Adipocyte (in vitro differentiated cells): ENCODE measurements around the gene GAS2.

Experiments used
- DNase-seq: peaks from one replicate; pipeline ENCODE4 v3.0.0-alpha.2; 2015; ENCODE audit warnings: low read depth
- H3K27me3 ChIP-seq: replicated peaks from 2 replicates; pipeline ENCODE4 v1.7.0; 2013; ENCODE audit warnings: mild to moderate bottlenecking, low read length, moderate library complexity; ENCODE audit not compliant: control insufficient read depth, insufficient read depth
- H3K36me3 ChIP-seq: 2 replicates; pipeline ENCODE4 v1.7.0; 2013; ENCODE audit warnings: low read length, mild to moderate bottlenecking, moderate library complexity; ENCODE audit not compliant: control insufficient read depth, insufficient read depth, severe bottlenecking
- H3K4me1 ChIP-seq: 2 replicates; pipeline ENCODE4 v1.7.0; 2013; ENCODE audit warnings: mild to moderate bottlenecking, low read length, moderate library complexity; ENCODE audit not compliant: control insufficient read depth, insufficient read depth
- H3K4me3 ChIP-seq: 2 replicates; pipeline ENCODE4 v1.7.0; 2013; ENCODE audit warnings: mild to moderate bottlenecking, low read length, moderate library complexity
- H3K9ac ChIP-seq: 2 replicates; pipeline ENCODE4 v1.7.0; 2013; ENCODE audit warnings: mild to moderate bottlenecking, low read length, moderate library complexity
- H3K9me3 ChIP-seq: 2 replicates; pipeline ENCODE4 v1.7.0; 2013; ENCODE audit warnings: mild to moderate bottlenecking, low read length, moderate library complexity; ENCODE audit not compliant: control insufficient read depth

GAS2 gene

DNA sequence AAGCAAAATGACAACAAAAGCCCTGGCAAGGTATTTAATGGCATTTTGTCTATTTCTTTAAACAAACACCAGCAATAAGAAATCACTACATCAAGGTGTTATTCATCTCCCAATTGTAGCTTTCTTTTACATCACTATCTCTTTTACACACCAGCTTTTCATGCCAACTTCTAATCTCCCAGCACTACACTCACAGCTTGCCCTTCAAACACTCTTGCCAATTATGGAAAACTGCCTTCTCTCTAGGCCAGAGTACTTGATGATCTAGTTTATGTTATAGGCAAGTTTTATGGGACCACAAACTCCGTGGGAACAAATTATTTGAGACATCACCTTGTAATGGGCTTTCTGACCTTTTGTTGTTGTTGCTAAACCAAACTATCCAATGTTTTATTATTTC, 101.9 kb downstream of the GAS2 start:
- Histone ChIP-seq H3K9me3 (no peaks in the 10 kb centered on the region), H3K4me3 (no peak overlapping the region), H3K36me3 (no peaks in the 10 kb centered on the region), H3K4me1 (no peaks in the 10 kb centered on the region), H3K9ac (no peak overlapping the region), H3K27me3 (no peaks in the 10 kb centered on the region)
- DNase-seq = no peak

GRCh38 chr11:22769081-22769480, 102.7 kb downstream of the GAS2 start:
- DNase-seq = no peak
- H3K9me3 ChIP-seq = no peaks in the 10 kb centered on the region
- no peaks in the 10 kb centered on the region for H3K36me3 ChIP-seq
- no peak overlapping the region for H3K9ac ChIP-seq
- H3K4me3 ChIP-seq = no peak overlapping the region
- no peaks in the 10 kb centered on the region for H3K4me1 ChIP-seq
- no peaks in the 10 kb centered on the region for H3K27me3 ChIP-seq

DNA sequence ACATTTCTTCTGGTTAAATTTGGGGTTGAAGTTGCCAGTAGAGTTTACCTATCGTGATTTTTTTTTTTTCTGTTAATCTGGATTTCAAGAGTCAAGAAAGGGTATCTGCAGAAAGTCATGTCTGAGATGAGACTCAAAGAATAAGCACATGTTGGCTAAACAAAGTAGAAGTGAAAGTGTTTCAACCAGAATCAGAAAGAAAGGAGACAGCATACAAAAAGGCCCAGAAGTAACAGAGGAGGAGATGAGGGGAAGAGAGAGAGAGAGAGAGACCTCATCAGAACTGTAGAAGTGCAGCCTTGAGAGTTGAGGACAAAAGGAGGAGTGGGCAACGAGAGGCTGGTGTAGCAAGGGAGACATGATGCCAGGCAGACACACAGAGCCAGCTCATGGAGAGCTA, 108.3 kb downstream of the GAS2 start:
- Histone ChIP-seq H3K9ac (no peak overlapping the region), H3K4me3 (no peak overlapping the region), H3K4me1 (no peaks in the 10 kb centered on the region), H3K36me3 (no peaks in the 10 kb centered on the region), H3K27me3 (peaks cover 3% of the 10 kb centered on the region), H3K9me3 (no peaks in the 10 kb centered on the region)
- no peak for DNase-seq

- Histone ChIP-seq H3K9ac (no peak overlapping the region), H3K36me3 (no peaks in the 10 kb centered on the region), H3K4me3 (no peak overlapping the region), H3K27me3 (peaks cover 3% of the 10 kb centered on the region), H3K4me1 (no peaks in the 10 kb centered on the region), H3K9me3 (no peaks in the 10 kb centered on the region)
- DNase-seq = no peak
These were observed 108.8 kb downstream of the GAS2 start for GRCh38 chr11:22775248-22775647.

GRCh38 chr11:22778642-22779041, 112.2 kb downstream of the GAS2 start:
- H3K9ac ChIP-seq = no peak overlapping the region
- no peak for DNase-seq
- H3K27me3 ChIP-seq = peaks cover 3% of the 10 kb centered on the region
- no peaks in the 10 kb centered on the region for H3K4me1 ChIP-seq
- H3K36me3 ChIP-seq = no peaks in the 10 kb centered on the region
- no peak overlapping the region for H3K4me3 ChIP-seq
- H3K9me3 ChIP-seq = no peaks in the 10 kb centered on the region

DNA sequence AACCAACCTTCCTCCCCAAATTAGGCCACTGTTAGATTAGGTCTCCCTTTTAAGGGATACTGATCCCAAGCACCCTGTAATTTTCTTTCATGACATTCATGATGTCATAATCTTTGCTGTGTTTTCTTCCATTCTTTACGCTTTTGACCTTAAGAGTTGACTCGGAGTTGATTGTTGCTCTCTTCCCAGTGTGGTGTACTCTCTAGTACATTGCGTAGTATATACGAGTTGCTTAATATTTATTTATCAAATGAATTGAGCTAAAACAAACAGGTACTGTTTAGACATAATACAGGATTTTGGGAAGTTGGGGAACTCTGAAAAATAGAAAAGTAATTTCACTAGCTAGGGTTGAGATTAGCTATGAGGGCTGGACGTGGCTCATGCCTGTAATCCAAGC, 113.4 kb downstream of the GAS2 start:
- Histone ChIP-seq H3K36me3 (no peaks in the 10 kb centered on the region), H3K4me1 (no peaks in the 10 kb centered on the region), H3K9ac (no peak overlapping the region), H3K4me3 (no peak overlapping the region), H3K9me3 (peaks cover 5% of the 10 kb centered on the region), H3K27me3 (peaks cover 3% of the 10 kb centered on the region)
- DNase-seq = no peak

- no peaks in the 10 kb centered on the region for H3K27me3 ChIP-seq
- no peaks in the 10 kb centered on the region for H3K36me3 ChIP-seq
- H3K4me3 ChIP-seq = no peak overlapping the region
- H3K4me1 ChIP-seq = no peaks in the 10 kb centered on the region
- DNase-seq = no peak
- H3K9ac ChIP-seq = no peak overlapping the region
- peaks cover 5% of the 10 kb centered on the region for H3K9me3 ChIP-seq
These were observed 114.7 kb downstream of the GAS2 start for GRCh38 chr11:22780952-22781593.

- Histone ChIP-seq H3K9me3 (peaks cover 5% of the 10 kb centered on the region), H3K4me3 (no peak overlapping the region), H3K4me1 (peaks cover 4% of the 10 kb centered on the region), H3K36me3 (no peaks in the 10 kb centered on the region), H3K27me3 (no peaks in the 10 kb centered on the region), H3K9ac (no peak overlapping the region)
- DNase-seq = no peak
These were observed 118.8 kb downstream of the GAS2 start for GRCh38 chr11:22785251-22785650.

- Histone ChIP-seq H3K9ac (no peak overlapping the region), H3K9me3 (peaks cover 5% of the 10 kb centered on the region), H3K27me3 (no peaks in the 10 kb centered on the region), H3K4me1 (peaks cover 4% of the 10 kb centered on the region), H3K36me3 (no peaks in the 10 kb centered on the region), H3K4me3 (no peak overlapping the region)
- no peak for DNase-seq
These were observed 120.1 kb downstream of the GAS2 start for GRCh38 chr11:22786475-22786874.

DNA sequence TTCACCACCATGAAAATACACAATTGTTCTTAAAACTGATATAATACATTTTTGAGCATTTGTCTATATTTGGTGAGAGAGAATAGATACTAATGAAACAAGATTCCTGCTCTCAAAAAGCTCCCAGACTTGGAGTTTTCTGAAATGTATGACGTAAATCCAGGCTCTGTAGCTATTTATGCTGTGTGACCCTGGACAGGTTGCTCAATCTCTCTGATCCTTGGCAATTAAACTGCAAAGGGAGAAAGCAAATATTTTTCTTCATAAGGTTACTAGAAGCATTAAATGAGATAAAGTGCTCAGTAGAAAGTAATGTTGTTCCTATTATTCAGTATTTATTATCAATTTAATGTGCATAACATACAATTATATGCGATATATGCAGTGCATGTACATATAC, 120.6 kb downstream of the GAS2 start:
- Histone ChIP-seq H3K4me3 (no peak overlapping the region), H3K9ac (no peak overlapping the region), H3K36me3 (no peaks in the 10 kb centered on the region), H3K9me3 (peaks cover 5% of the 10 kb centered on the region), H3K4me1 (peaks cover 6% of the 10 kb centered on the region), H3K27me3 (no peaks in the 10 kb centered on the region)
- DNase-seq = no peak

DNA sequence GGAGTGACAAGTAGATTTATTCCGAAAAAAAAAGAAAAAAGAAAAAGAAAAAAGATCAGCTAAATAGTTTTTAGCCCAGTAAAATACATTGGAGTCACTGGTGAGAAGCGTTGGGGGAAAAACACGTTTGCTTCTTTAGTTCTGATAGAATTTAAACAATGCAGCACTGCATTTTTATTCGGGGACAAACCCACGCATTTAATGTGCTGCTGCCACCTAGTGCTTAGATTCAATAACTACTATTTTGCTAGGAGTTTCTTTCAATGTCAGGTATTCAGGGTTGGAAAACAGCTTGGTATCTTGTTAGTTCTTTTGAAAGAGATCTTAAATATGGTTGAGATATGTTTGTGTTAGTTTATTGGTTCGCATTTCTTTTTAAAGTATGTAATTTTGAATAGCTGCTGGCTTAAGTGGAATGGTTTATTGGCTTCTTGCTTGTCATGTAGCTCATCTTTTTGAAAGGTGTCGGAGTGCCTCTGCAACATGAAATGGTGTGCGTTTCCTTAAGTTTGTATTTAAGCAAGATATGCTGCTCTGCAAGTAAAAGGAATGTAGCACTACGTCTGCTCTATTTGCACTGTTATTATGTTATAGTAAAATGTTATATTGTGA, 121.2 kb downstream of the GAS2 start:
- no peaks in the 10 kb centered on the region for H3K27me3 ChIP-seq
- peak; percentile 79 for DNase-seq
- H3K9ac ChIP-seq = no peak overlapping the region
- no peak overlapping the region for H3K4me3 ChIP-seq
- H3K36me3 ChIP-seq = no peaks in the 10 kb centered on the region
- peaks cover 5% of the 10 kb centered on the region for H3K9me3 ChIP-seq
- peaks cover 12% of the 10 kb centered on the region for H3K4me1 ChIP-seq

GRCh38 chr11:22792497-22792896, 126.1 kb downstream of the GAS2 start:
- Histone ChIP-seq H3K4me3 (no peak overlapping the region), H3K36me3 (no peaks in the 10 kb centered on the region), H3K9me3 (no peaks in the 10 kb centered on the region), H3K4me1 (peaks cover 17% of the 10 kb centered on the region), H3K27me3 (no peaks in the 10 kb centered on the region), H3K9ac (no peak overlapping the region)
- DNase-seq = peak; percentile 39
